HG03039 (cell line): ENCODE data around the gene MAEA.
"Not testable (repeated sequence)": the region's sequence is repeated elsewhere in the genome, so short reads cannot be mapped to it uniquely, and the experiment has no call there.

Experiments
- ATAC-seq: cut with Tn5 transposase; IDR thresholded peaks from one replicate; pipeline ENCODE4 v1.9.1; 2021; ENCODE audit warnings: mild to moderate bottlenecking, moderate library complexity; ENCODE audit not compliant: unreplicated experiment

Gene MAEA

DNA sequence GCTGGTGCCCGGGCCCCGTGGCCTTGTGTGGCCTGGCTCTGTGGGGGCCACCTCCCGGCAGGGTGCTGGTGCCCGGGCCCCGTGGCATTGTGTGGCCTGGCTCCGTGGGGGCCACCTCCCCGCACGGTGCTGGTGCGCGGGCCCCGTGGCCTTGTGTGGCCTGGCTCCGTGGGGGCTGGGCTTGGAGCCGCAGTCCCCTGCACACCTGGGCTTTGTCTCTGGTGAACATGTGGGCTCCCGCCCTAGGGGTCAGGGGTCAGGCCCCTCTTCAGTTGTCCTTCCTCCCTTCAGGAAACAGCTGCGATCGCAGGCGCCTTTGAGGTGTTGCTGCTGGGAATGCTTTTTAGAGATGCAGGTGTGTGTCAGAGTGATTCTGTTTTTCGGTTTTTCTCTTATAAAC is 74.5 kb downstream of the MAEA start:
- no peak for ATAC-seq

GRCh38 chr4:1364748-1365147 is 75.1 kb downstream of the MAEA start:
- ATAC-seq: no peak

DNA sequence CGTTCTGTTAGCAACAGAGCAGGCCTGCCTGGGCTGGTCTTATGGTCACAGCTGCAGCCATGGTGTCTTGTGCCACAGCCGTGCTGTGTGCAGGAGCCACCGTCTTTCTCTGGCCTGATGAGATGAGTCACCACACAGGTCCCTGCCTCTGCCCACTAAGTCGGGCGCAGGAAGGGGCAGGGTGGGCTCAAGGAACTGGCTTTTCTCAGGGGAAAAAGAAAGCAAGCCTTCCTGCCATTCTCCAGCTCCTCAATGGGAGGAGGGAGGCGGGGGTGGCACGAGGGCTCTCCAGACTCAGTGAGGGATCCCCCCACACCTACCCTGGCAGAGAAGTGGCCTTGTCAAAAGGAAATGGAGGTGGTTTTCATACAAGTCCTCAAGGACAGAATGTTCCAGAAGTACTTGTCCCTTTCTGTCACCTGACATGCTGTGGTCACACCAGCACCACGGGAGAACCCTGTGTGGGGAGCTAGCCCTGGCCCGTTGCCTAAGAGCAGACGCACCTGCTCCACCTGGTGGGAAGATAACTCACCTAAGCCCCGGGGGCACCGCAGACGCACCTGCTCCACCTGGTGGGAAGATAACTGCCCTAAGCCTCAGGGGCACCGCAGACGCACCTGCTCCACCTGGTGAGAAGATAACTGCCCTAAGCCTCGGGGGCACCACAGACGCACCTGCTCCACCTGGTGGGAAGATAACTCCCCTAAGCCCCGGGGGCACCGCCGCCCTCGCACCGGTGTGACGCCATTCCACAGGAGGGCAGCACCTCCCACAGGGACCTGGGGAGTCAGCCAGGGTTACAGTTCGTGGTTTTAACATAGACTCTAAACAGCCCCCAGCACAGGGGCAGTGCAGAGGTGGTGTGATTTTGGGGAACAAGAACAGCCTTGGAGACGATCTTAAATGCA is 75.8 kb downstream of the MAEA start:
- ATAC-seq: no peak

GRCh38 chr4:1366371-1367229 is 76.9 kb downstream of the MAEA start:
- ATAC-seq: no peak

- ATAC-seq: no peak
Observed at GRCh38 chr4:1367230-1367935, 77.7 kb downstream of the MAEA start.

GRCh38 chr4:1367936-1368289 is 78.2 kb downstream of the MAEA start:
- ATAC-seq: no peak

DNA sequence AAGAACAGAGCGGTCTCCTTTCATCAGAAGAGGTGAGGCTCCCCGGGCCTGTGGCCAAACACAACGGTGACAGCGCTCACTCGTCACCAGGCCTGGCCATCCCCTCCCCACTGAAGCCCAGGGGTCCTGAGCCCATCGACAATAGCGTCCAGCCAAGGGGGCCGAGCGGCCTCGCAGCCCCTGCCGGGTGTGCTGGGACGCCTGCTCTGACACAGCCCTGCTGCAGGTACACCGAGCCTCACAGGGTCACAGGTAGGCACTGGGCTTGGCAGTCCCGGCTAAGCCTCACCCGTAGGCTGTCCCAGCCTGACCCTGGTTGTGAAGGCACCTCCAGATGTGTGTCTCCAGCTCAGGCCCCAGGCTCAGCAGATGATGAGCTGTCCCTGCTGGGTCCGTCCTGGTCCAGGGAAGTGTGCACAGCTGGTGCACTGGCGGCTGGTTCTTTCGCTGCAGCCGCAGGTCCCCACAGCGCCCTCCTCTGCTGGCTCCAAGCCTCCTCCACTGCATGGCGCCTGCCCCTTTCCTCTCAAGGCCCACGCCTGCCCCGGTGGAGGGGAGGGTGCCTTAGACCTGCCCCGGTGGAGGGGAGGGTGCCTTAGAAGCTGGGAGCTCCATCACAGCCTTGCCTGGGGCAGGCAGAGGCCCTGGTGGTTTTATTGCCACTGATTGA is 78.9 kb downstream of the MAEA start:
- ATAC-seq: no peak

GRCh38 chr4:1369091-1369450 is 79.4 kb downstream of the MAEA start:
- no peak for ATAC-seq

DNA sequence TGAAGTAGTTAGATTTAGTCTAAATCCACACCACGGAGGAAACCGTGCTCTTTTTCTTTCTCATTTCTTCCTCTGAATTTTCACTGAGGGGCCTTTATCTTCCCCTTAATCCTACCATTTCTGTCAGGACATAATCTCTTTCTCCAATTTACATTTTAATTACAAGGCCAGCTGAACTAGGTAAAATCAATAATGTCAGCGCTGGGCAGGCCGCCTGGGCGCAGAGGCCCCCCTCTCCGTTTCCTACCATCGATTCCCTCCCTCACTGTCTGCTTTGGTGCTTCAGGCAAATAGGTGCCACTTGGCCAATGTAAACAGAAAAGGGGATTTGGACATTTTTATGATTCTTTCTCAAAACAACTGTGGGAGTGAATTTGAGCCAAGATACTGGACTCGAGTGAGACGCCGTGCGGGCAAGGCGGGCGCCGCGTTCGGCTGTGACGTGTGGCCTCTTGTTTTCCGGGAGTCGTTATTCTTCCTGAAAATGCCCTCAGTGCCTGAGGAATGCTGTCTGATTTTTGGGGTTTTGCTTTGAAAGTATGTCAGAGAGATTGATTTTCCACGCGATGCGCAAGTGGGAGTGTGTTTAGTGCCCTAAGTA is 79.9 kb downstream of the MAEA start:
- ATAC-seq: no peak

DNA sequence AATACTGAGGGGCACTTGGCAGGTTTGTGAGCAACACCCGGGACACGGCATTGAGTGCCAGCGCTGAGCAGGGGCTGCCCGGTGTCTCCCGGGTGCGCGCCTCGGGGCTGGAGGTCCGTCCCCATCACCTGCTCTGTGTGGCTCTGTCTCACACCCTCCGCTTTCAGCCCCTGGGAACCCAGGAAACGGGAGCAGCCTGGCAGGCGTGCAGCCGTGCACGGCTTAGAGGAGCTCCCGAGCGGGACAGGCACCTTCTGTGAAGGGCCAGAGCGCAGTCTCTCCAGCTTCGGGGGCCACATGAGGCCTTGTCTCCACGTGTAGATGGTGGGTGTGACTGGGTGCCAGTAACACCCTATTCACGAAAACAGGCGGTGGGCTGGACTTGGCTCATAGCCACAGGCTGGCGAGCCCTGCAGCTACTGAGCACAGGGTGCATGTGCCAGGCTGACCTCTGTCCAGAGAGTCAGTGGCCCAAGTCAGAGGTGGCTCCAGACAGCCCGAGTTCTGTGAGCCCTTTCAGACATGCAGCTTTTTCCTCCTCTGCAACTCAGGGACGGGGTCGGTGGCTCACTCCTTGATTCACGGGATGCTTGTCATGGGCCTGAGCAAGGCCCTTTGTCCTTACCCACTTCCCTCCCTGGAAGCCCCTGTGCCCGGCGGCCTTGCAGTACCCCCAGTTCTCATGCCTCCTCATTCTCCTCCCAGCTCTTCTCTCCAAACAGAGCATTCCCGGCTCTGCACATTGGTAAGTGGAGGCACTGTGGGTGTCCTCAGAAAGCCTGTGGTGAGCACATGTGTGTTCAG is 80.8 kb downstream of the MAEA start:
- ATAC-seq: no peak

DNA sequence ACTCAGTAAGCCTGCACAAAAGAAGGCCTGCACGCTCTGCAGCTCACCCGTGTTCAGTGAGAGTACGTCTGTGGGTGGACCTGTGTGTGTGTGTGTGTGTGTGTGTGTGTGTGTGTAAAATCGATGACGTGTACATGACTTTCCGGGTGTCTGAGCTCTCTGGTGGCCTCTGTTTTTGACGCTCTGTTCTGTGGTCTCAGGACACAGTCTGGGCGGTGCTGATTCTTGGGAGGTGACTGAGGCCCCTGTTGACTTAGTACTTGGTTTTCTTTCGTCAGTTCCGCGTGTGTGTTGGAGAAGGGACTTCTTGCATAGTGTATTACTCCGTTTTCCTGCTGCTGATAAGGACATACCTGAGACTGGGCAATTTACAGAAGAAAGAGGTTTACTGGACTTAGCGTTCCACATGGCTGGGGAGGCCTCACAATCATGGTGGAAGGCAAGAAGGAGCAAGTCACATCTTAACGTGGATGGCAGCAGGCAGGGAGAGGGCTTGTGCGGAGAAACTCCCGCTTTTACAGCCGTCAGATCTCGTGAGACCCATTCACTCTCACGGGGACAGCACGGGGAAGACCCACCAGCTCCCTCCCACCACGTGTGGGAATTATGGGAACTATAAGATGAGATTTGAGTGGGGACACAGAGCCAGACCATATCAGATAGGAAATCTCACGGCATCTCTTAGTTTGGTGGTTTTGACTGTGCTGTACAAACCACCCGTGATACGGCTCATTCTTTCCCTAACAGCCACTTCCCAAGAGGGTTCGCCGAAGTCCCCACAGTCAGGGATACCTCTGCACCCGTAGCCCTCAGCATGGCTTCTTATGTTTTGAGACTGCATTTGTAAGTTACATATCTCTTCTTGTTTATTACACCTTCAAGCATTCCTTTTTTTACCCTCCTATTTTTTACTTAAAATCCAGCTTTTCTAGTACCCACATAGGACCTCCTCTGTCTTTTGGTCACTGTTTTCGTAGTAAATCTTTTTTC is 81.8 kb downstream of the MAEA start:
- ATAC-seq: no peak

DNA sequence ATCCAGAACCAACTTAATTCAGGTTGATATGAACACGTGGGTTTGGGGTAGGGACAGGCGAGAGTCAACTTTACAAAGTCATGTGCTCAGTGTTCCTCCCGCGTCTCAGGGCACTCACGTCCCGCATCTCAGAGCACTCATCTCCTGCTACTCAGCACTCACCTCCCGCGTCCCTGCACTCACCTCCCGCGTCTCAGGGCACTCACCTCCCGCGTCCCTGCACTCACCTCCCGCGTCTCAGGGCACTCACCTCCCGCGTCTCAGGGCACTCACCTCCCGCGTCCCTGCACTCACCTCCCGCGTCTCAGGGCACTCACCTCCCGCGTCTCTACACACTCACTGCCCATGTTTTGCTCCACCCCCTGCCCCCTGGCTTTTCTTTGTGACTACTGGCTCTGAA is 82.9 kb downstream of the MAEA start:
- not testable (repeated sequence) for ATAC-seq

- no peak for ATAC-seq
Observed at GRCh38 chr4:1373892-1374705, 84.4 kb downstream of the MAEA start.

DNA sequence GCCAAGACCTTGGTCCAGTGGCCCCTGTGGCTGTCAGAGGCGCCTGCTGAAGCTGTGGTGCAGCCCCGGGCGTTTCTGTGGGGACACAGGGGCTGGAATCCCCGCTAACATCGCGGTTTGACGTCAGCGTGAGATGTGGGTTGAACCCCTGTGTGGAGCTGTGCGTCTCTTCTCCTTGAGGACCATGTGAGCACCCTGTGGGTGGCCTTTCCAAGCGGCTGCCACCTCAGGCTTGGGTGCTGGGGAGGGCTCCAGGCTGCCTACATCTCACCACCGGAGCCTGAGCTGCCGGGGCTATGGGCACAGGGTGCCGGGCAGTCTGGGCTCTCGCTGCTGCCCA is 85.0 kb downstream of the MAEA start:
- no peak for ATAC-seq

DNA sequence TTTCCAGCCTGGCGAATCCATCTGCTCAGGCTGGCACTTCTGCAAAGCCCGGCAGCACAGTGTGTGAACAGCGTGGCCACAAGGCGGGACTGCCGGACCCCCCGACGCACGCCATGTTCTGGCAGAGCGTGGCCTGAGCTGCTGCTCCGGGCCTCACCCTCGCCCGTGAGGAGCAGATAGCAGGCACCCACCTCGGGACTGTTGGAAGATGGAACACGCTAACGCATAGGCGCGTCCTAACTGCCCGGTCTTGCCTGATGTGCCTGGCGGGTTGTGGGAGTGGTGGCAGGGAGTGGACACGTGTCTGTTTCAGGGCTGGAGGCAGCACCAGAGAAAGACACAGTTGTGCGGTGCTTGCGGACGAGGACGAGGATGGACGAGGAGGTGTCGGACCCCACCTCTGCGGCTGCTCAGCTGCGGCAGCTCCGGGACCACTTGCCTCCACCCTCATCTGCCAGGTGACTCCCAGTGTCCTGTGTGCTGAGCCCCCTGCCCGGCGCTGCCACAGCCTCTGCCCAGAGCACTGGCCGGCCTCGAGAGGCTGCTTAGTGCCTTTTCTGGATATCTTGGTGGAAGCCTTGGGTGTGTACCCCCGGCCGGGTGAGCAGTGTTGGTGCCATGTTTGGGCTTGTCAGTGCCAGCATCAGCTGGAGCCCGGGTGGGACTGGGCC is 85.5 kb downstream of the MAEA start:
- ATAC-seq: no peak

- ATAC-seq: no peak
Observed at GRCh38 chr4:1375761-1376322, 86.2 kb downstream of the MAEA start.

- no peak for ATAC-seq
Observed at GRCh38 chr4:1376391-1376840, 86.7 kb downstream of the MAEA start.
